ENCODE measurements around the gene GSPT1.
"Not testable (repeated sequence)": the region's sequence is repeated elsewhere in the genome, so short reads cannot be mapped to it uniquely, and the experiment has no call there.

The GSPT1 gene

GRCh38 chr16:11857161-11857560 is 58.6 kb downstream of the GSPT1 start:
- no peak for DNase-seq (ENCODE audit: low spot score)

- no peak for DNase-seq (ENCODE audit: low spot score)
Observed at GRCh38 chr16:11852092-11852809, 63.5 kb downstream of the GSPT1 start.

GRCh38 chr16:11851294-11852091 is 64.3 kb downstream of the GSPT1 start, which contains the start of gene RSL1D1:
Gene RSL1D1 (minus strand): TSS chr16:11851542. CDS start chr16:11851512, 30 bp downstream.
- DNase-seq (ENCODE audit: low spot score): peak; percentile 97

GRCh38 chr16:11848842-11849241 is 66.9 kb downstream of the GSPT1 start:
- DNase-seq (ENCODE audit: low spot score): no peak

GRCh38 chr16:11844499-11844898 is 71.3 kb downstream of the GSPT1 start:
- no peak for DNase-seq (ENCODE audit: low spot score)

- DNase-seq (ENCODE audit: low spot score): no peak
Observed at GRCh38 chr16:11843861-11844260, 71.9 kb downstream of the GSPT1 start.

DNA sequence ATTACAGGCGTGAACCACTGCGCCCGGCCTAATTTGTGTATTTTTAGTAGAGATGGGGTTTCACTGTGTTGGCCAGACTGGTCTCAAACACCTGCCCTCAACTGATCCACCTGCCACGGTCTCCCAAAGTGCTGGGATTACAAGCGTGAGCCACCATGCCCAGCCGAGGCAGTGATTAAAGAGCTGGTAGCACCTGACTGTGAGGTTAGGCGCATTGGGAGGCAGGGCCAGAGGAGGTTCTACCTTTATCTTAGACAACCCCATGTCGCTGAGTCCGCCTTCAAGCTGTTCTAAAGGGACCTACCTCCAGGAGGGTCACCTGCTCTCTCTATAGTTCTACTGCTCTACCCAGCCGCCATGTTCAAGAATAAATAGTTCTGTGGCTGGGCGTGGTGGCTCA is 72.5 kb downstream of the GSPT1 start:
- no peak for DNase-seq (ENCODE audit: low spot score)

- no peak for DNase-seq (ENCODE audit: low spot score)
Observed at GRCh38 chr16:11841026-11841425, 74.7 kb downstream of the GSPT1 start.

GRCh38 chr16:11836650-11837244 is 79.0 kb downstream of the GSPT1 start:
- no peak for DNase-seq (ENCODE audit: low spot score)

DNA sequence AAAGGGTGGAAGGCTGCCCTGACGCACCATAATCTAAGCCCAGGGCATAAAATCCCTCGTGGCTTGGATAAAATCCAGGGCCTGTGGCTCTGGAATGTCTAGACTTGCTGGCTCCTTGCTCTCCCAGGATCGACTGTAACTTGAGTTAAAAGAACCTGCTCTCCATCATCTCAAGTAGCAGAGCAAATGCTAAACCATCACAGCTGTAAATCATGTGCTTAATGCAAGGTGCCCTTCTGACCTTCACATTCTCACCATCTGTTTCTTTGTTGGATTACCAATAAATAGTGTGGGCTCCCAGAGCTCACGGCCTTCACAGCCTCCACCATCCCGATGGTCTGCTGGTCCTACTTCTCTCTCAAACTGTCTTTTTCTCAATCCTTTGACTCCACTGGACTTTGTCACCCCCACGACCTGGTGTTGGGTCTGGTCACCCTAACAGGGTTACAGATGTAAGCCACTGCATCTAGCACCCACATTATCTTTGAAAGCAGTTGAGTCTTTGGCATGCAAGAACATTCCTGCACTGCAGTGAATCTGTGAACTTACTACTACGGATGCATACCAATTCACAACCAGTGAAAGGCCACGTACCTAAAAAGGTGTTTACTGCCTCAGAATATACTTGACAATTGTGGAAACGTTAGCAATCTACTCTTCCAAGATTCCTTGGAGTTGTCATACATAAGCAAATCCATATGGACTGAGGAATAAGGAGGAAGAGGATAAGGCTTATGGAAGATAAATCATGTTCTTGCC is 79.7 kb downstream of the GSPT1 start:
- no peak for DNase-seq (ENCODE audit: low spot score)

DNA sequence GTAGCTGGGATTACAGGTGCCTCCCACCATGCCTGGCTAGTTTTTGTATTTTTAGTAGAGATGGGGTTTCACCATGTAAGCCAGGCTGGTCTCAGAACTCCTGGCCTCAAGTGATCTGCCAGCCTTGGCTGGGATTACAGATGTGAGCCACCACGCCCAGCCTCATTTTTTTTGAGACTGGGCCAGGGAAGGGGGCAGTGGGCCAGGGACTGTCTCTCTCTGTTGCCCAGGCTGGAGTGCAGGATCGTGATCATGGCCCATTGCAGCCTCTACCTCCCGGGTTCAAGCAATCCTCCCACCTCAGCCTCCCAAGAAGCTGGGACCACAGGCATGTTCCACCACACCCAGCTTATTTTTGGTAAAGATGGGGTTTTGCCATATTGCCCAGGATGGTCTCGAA is 80.4 kb downstream of the GSPT1 start:
- no peak for DNase-seq (ENCODE audit: low spot score)

GRCh38 chr16:11833951-11834695 is 81.6 kb downstream of the GSPT1 start:
- no peak for DNase-seq (ENCODE audit: low spot score)

- no peak for DNase-seq (ENCODE audit: low spot score)
Observed at GRCh38 chr16:11828696-11829095, 87.1 kb downstream of the GSPT1 start.

DNA sequence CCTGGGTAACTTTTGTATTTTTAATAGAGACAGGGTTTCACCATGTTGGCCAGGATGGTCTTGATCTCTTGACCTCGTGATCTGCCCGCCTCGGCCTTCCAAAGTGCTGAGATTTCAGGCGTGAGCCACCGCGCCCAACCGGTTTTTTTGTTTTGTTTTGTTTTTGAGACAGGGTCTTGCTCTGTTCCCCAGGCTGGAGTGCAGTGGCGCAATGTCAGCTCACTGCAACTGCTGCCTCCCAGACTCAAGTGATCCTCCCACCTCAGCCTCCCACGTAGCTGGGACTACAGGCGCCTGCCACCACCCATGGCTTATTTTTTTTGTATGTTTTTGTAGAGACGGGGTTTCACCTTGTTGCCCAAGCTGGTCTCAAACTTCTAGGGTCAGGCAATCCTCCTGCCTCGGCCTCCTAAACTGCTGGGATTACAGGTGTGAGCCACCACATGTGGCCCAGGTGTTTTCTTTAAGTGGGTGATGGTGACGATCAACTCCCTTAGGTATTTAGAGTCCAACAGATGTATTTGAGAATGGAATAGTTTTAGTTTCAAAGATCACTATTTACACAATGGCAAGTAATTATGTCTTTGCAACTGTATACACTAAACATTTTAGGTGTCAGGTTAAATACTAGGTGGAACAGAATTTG is 90.1 kb downstream of the GSPT1 start:
- DNase-seq (ENCODE audit: low spot score): not testable (repeated sequence)

DNA sequence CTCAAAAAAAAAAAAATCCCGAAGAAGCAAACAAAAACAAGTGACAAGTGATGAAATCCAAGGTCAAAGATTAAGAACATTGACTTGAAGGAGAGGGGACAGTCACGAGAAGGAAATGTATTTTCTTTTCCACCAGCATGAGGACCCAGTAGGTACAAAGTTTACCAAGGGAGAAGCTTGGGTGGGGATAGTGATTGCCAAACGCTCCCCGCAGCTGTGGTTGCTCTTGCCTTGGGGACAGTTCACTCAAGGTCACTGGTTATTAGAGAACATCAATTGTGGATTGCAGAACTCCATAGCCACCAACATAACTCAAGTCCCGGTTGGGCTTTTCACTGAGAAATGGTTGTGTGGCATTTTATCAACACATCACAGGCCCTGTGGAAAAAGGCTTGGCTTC is 91.4 kb downstream of the GSPT1 start:
- no peak for DNase-seq (ENCODE audit: low spot score)

- DNase-seq (ENCODE audit: low spot score): not testable (repeated sequence)
Observed at GRCh38 chr16:11823645-11824044, 92.1 kb downstream of the GSPT1 start.

DNA sequence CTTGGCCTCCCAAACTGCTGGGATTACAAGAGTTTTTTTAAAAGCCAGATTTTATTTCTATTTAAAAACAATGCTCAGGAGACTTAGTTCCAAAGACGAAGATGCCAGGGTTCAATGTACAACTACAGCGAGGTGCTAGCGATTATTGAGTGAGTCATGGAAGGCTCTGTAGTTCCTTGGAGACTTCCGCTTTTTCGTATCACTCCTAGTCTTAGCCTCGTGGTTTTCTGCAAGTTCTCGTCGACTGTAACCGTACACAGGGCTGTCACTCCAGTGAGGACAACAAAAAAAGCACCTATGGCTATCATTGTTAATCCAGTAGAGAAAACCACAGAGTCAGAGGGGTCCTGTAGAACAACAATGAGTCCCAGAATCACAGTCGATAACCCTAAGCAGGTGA is 96.0 kb downstream of the GSPT1 start:
- DNase-seq (ENCODE audit: low spot score): no peak

GRCh38 chr16:11818970-11819369 is 96.8 kb downstream of the GSPT1 start:
- DNase-seq (ENCODE audit: low spot score): not testable (repeated sequence)
